Ishikawa (cell line): ENCODE measurements around the gene PTH2R.

Experiments
- CEBPB ChIP-seq: IDR thresholded peaks from 2 replicates; pipeline ENCODE4 v1.6.1; 2012
- MAX ChIP-seq: IDR thresholded peaks from 2 replicates; pipeline ENCODE4 v1.6.1; 2012

GRCh38 chr2:208358758-208359631, 47.6 kb upstream of the PTH2R start:
- TF ChIP-seq CEBPB = no peak
- TF ChIP-seq MAX = no peak
